Neural cell (in vitro differentiated cells): ENCODE data around the gene ADAMTS15. TPM values are rescaled to one million over a fixed set of nuclear protein-coding genes. Genes with fewer than 3 reads are reported as not detected.

ENCODE experiments used
- H2AFZ ChIP-seq: fragments of 200-600, 300-800 bp; sonication (generic), shearing (Covaris generic); 2 replicates; pipeline ENCODE4 v1.6.0; 2014; ENCODE audit warnings: low read depth, mild to moderate bottlenecking, antibody characterized with exemption, low read length, moderate library complexity
- H3F3A ChIP-seq: fragments of 200-600 bp; shearing (Covaris generic); 2 replicates; pipeline ENCODE4 v1.6.1; 2016; ENCODE audit warnings: mild to moderate bottlenecking, moderate library complexity, mixed read lengths, antibody characterized with exemption, low read length; ENCODE audit not compliant: insufficient read depth, poor library complexity, severe bottlenecking
- H3K27ac ChIP-seq: fragments of 200-600, 300-800 bp; sonication (generic), shearing (Covaris generic); 2 replicates; pipeline ENCODE4 v1.5.1; 2014; ENCODE audit warnings: mild to moderate bottlenecking, low read length, moderate library complexity
- H3K27me3 ChIP-seq: fragments of 300-800, 200-600 bp; sonication (generic), shearing (Covaris generic); 2 replicates; pipeline ENCODE4 v1.6.0; 2014; ENCODE audit warnings: mild to moderate bottlenecking, low read depth, low read length, moderate library complexity; ENCODE audit not compliant: insufficient read depth
- H3K36me3 ChIP-seq: fragments of 300-800, 200-600 bp; sonication (generic), shearing (Covaris generic); 2 replicates; pipeline ENCODE4 v1.5.1; 2014; ENCODE audit warnings: mild to moderate bottlenecking, antibody characterized with exemption, low read length, moderate library complexity; ENCODE audit not compliant: insufficient read depth
- H3K4me2 ChIP-seq: fragments of 300-800, 200-600 bp; sonication (generic), shearing (Covaris generic); 2 replicates; pipeline ENCODE4 v1.6.0; 2014; ENCODE audit warnings: mild to moderate bottlenecking, low read length
- H3K4me3 ChIP-seq: fragments of 300-800, 200-600 bp; sonication (generic), shearing (Covaris generic); 2 replicates; pipeline ENCODE4 v1.5.1; 2014; ENCODE audit warnings: mild to moderate bottlenecking, low read length, moderate library complexity
- H3K79me2 ChIP-seq: fragments of 200-600 bp; shearing (Covaris generic); replicated peaks from 2 replicates; pipeline ENCODE4 v1.6.0; 2014; ENCODE audit warnings: mild to moderate bottlenecking, low read length, moderate library complexity; ENCODE audit not compliant: insufficient read depth
- H3K9ac ChIP-seq: fragments of 300-800, 200-600 bp; sonication (generic), shearing (Covaris generic); 2 replicates; pipeline ENCODE4 v1.6.1; 2016; ENCODE audit warnings: mild to moderate bottlenecking, low read length, mixed read lengths
- H3K9me2 ChIP-seq: fragments of 200-600 bp; shearing (Covaris generic); 2 replicates; pipeline ENCODE4 v1.6.1; 2016; ENCODE audit warnings: mild to moderate bottlenecking, low read length, mixed read lengths; ENCODE audit not compliant: insufficient read depth
- H3K9me3 ChIP-seq: fragments of 200-600, 300-800 bp; sonication (generic), shearing (Covaris generic); 2 replicates; pipeline ENCODE4 v1.6.1; 2016; ENCODE audit warnings: mild to moderate bottlenecking, mixed run types, low read length, moderate library complexity, mixed read lengths
- H4K20me1 ChIP-seq: fragments of 200-600 bp; shearing (Covaris generic); 2 replicates; pipeline ENCODE4 v1.6.1; 2016; ENCODE audit warnings: mild to moderate bottlenecking, mixed run types; ENCODE audit not compliant: insufficient read depth
- EP300 ChIP-seq: fragments of 450-650 bp; conservative IDR thresholded peaks from 2 replicates; pipeline ENCODE4 v1.6.1; 2014; ENCODE audit warnings: antibody characterized with exemption, mild to moderate bottlenecking, moderate library complexity; ENCODE audit not compliant: poor library complexity, severe bottlenecking
- EZH2 ChIP-seq: fragments of 200-600, 300-800 bp; shearing (Covaris generic), sonication (generic); IDR thresholded peaks from 2 replicates; pipeline ENCODE4 v1.6.1; 2014; ENCODE audit warnings: antibody characterized with exemption, low read length, borderline replicate concordance, mild to moderate bottlenecking; ENCODE audit not compliant: insufficient read depth, poor library complexity, severe bottlenecking
- MXI1 ChIP-seq: fragments of 450-650 bp; conservative IDR thresholded peaks from 2 replicates; pipeline ENCODE4 v1.6.1; 2014; ENCODE audit warnings: antibody characterized with exemption, mild to moderate bottlenecking; ENCODE audit not compliant: poor library complexity, severe bottlenecking
- POLR2AphosphoS5 ChIP-seq: IDR thresholded peaks from 2 replicates; pipeline ENCODE4 v1.6.1; 2012
- RAD21 ChIP-seq: fragments of 450-650 bp; conservative IDR thresholded peaks from 2 replicates; pipeline ENCODE4 v1.6.1; 2014; ENCODE audit warnings: antibody characterized with exemption, mild to moderate bottlenecking, moderate library complexity
- SMC3 ChIP-seq: fragments of 450-650 bp; conservative IDR thresholded peaks from 2 replicates; pipeline ENCODE4 v1.6.1; 2014; ENCODE audit warnings: antibody characterized with exemption, mild to moderate bottlenecking, moderate library complexity; ENCODE audit not compliant: poor library complexity
- TAF1 ChIP-seq: IDR thresholded peaks from 2 replicates; pipeline ENCODE4 v1.6.1; 2012; ENCODE audit warnings: low read depth
- polyA plus RNA-seq: library from polyadenylated mRNA; depleted of rRNA; stranded (reverse); fragments of >200 nt; gene quantifications from 2 replicates; pipeline ENCODE4 v1.2.3, GENCODE V29; 2014
- TF ChIP-seq, protein P1 (sequence below): IDR thresholded peaks from 2 replicates; pipeline ENCODE4 v1.6.1; 2012; ENCODE audit warnings: borderline replicate concordance
- TF ChIP-seq, protein P2 (sequence below): fragments of 450-650 bp; IDR thresholded peaks from 2 replicates; pipeline ENCODE4 v1.5.1; 2014; ENCODE audit warnings: antibody characterized with exemption, mild to moderate bottlenecking, moderate library complexity; ENCODE audit not compliant: poor library complexity, severe bottlenecking

Gene ADAMTS15
- polyA plus RNA-seq, 1 donor from 2014 or later, result 1.1 TPM

DNA sequence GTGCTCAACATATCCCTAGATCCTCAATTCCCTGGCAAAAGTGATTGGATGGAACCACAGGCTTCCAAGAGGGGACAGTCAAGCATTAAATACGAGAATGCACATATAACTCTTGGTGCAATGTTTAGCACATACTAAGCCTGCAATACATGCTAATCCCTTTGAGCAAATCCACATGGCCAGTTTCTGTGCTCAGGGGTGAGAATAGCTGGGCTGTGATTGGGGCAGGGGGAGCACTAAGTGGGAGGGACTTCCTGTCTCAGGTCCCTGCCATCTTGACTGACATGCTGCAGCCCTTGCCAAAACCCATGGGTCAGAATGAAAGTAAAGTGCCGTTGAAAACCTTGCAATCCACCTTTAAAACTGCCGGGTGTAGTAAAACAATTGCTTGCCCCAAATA is 2.7 kb upstream of the ADAMTS15 start:
- Histone ChIP-seq H3K9ac (no peak overlapping the region), H3K36me3 (no peaks in the 10 kb centered on the region), H3K27me3 (peaks cover 22% of the 10 kb centered on the region), H3F3A (no peaks in the 10 kb centered on the region), H3K9me3 (no peaks in the 10 kb centered on the region), H2AFZ (no peak overlapping the region), H3K79me2 (no peaks in the 10 kb centered on the region), H4K20me1 (no peaks in the 10 kb centered on the region), H3K9me2 (no peaks in the 10 kb centered on the region), H3K27ac (no peak overlapping the region), H3K4me2 (no peak overlapping the region), H3K4me3 (no peak overlapping the region)
- TF ChIP-seq POLR2AphosphoS5, result no peak
- TF ChIP-seq, protein P1, sequence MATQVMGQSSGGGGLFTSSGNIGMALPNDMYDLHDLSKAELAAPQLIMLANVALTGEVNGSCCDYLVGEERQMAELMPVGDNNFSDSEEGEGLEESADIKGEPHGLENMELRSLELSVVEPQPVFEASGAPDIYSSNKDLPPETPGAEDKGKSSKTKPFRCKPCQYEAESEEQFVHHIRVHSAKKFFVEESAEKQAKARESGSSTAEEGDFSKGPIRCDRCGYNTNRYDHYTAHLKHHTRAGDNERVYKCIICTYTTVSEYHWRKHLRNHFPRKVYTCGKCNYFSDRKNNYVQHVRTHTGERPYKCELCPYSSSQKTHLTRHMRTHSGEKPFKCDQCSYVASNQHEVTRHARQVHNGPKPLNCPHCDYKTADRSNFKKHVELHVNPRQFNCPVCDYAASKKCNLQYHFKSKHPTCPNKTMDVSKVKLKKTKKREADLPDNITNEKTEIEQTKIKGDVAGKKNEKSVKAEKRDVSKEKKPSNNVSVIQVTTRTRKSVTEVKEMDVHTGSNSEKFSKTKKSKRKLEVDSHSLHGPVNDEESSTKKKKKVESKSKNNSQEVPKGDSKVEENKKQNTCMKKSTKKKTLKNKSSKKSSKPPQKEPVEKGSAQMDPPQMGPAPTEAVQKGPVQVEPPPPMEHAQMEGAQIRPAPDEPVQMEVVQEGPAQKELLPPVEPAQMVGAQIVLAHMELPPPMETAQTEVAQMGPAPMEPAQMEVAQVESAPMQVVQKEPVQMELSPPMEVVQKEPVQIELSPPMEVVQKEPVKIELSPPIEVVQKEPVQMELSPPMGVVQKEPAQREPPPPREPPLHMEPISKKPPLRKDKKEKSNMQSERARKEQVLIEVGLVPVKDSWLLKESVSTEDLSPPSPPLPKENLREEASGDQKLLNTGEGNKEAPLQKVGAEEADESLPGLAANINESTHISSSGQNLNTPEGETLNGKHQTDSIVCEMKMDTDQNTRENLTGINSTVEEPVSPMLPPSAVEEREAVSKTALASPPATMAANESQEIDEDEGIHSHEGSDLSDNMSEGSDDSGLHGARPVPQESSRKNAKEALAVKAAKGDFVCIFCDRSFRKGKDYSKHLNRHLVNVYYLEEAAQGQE, result no peak
- TF ChIP-seq, protein P2, sequence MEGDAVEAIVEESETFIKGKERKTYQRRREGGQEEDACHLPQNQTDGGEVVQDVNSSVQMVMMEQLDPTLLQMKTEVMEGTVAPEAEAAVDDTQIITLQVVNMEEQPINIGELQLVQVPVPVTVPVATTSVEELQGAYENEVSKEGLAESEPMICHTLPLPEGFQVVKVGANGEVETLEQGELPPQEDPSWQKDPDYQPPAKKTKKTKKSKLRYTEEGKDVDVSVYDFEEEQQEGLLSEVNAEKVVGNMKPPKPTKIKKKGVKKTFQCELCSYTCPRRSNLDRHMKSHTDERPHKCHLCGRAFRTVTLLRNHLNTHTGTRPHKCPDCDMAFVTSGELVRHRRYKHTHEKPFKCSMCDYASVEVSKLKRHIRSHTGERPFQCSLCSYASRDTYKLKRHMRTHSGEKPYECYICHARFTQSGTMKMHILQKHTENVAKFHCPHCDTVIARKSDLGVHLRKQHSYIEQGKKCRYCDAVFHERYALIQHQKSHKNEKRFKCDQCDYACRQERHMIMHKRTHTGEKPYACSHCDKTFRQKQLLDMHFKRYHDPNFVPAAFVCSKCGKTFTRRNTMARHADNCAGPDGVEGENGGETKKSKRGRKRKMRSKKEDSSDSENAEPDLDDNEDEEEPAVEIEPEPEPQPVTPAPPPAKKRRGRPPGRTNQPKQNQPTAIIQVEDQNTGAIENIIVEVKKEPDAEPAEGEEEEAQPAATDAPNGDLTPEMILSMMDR, result no peak

DNA sequence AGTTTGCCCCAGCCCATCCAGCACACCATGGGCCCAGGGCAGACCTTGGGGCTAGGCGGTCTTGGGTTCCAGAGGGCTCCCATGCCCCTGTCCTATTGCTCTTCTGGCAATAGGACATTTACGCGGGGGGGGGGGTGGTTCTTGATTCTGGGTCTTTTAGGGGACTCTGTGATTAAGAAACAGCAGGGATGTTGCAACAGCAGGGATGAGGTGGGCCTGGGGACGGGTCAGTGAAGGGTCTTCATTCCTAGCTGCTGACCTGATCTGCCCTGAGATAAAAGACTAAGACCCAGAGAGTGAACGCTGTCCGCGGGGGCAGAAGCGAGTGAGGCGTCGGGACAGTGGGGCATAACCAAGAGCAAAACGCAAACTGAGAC is 418 bp upstream of the ADAMTS15 start:
- Histone ChIP-seq H2AFZ (no peak overlapping the region), H3K4me3 (peak overlapping the region; percentile 92), H3K36me3 (no peaks in the 10 kb centered on the region), H3K9ac (peak overlapping the region; percentile 60), H3K9me2 (no peaks in the 10 kb centered on the region), H3K27ac (no peak overlapping the region), H3K9me3 (no peaks in the 10 kb centered on the region), H3K79me2 (no peaks in the 10 kb centered on the region), H3K4me2 (peak overlapping the region; percentile 81), H4K20me1 (no peaks in the 10 kb centered on the region), H3F3A (no peaks in the 10 kb centered on the region), H3K27me3 (peaks cover 33% of the 10 kb centered on the region)
- TF ChIP-seq EP300, result no peak
- no peak for TF ChIP-seq MXI1
- TF ChIP-seq EZH2, result no peak
- no peak for TF ChIP-seq TAF1
- no peak for TF ChIP-seq SMC3
- no peak for TF ChIP-seq RAD21
- TF ChIP-seq, protein P2, result no peak
- TF ChIP-seq, protein P1, result no peak
- TF ChIP-seq POLR2AphosphoS5, result no peak
